Measurements from ENCODE around the gene CCDC170. TPM values are rescaled to one million over a fixed set of nuclear protein-coding genes. Genes with fewer than 3 reads are reported as not detected.
"Not testable (repeated sequence)": the region's sequence is repeated elsewhere in the genome, so short reads cannot be mapped to it uniquely, and the experiment has no call there.

Gene CCDC170
- total and polyA plus RNA-seq, 9 of the 15 experiments (the other 6 are each of a cell fraction or from before 2014, with no cell fraction given): 0.01 to 0.18 (median 0.05) TPM; not detected in 6

DNA sequence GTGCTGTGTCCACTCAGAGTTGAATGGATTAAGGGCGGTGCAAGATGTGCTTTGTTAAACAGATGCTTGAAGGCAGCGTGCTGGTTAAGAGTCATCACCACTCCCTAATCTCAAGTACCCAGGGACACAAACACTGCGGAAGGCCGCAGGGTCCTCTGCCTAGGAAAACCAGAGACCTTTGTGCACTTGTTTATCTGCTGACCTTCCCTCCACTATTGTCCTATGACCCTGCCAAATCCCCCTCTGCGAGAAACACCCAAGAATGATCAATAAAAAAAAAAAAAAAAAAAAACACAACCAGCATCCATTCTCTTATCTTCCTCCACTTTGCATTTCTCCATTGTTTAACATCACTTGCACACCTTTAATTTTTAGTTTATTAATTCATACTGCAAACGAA lies 42.9 kb upstream of the CCDC170 start:
- POLR2A ChIA-PET: interaction anchor here (1.0 to 2.0 kb wide), 5 partner anchors 9 to 61 kb away, joined by 4 to 18 read pairs (median 6); no protein-coding TSS in a partner anchor
- Histone ChIP-seq H3K27ac (ENCODE audit: extremely low read depth, low read depth, low read length) (peak overlapping the region; percentile 78), H3K9ac (ENCODE audit: insufficient read depth in 1 of 2, low read depth in 2 of 2, low read length in 2 of 2) (peak overlapping the region in 1 of 2 experiments; percentile 93; a peak in 2 of 4 replicates), H3K4me3 (peak overlapping the region; percentile 75), H2AFZ (ENCODE audit: low read depth, low read length) (peak overlapping the region; percentile 95), H3K4me2 (ENCODE audit: insufficient read depth, low read length) (peak overlapping the region; percentile 91), H3K79me2 (ENCODE audit: control insufficient read depth, insufficient read depth, low read length) (peaks cover 62% of the 10 kb centered on the region), H3K36me3 (ENCODE audit: control insufficient read depth, insufficient read depth, low read length) (peaks cover 15% of the 10 kb centered on the region)
- intact Hi-C loops (cut with micrococcal nuclease): loop anchor here (5.0 kb wide), 1 partner anchor 1531 kb away; the partner anchor contains the start of gene FBXO5
- BruUV-seq (replicated peaks); in situ Hi-C loops (cut with MboI); H3K4me1 ChIP-seq (replicated peaks in 1 of 2; ENCODE audit: control insufficient read depth in 2 of 2, insufficient read depth in 2 of 2, low read length in 2 of 2); DNase-seq (ENCODE audit: extremely low read depth in 1 of 4, low spot score in 3 of 4); FAIRE-seq; H4K20me1 ChIP-seq (replicated peaks; ENCODE audit: control insufficient read depth, insufficient read depth, low read length); H3K9me1 ChIP-seq (ENCODE audit: control insufficient read depth, insufficient read depth, low read length); H3K9me3 ChIP-seq (replicated peaks; ENCODE audit: control insufficient read depth, insufficient read depth, low read depth, low read length); ATAC-seq; CTCF ChIA-PET (ENCODE audit: low intra/inter-chr PET ratio); H3K27me3 ChIP-seq (ENCODE audit: control insufficient read depth in 2 of 2, insufficient read depth in 2 of 2, low read length in 2 of 2); TF ChIP-seq ZBTB40 (CRISPR knock-in tag; IDR thresholded peaks at IDR 0.05): not testable (repeated sequence)
- TF ChIP-seq CBFA2T3 (IDR thresholded peaks at IDR 0.05) (peak; percentile 53), MNT (conservative IDR thresholded peaks at IDR 0.05) (0 out of 4 replicates have a peak, but pooled peaks of 1 of the 2 experiments have one; percentile 33), DPF2 (IDR thresholded peaks at IDR 0.05) (peak; percentile 35; the same call in 1 of the 2 replicates), MLLT1 (IDR thresholded peaks at IDR 0.05) (0 out of 4 replicates have a peak, but pooled peaks of 1 of the 2 experiments have one; percentile 17), ZBTB40 (IDR thresholded peaks at IDR 0.05) (peak; percentile 55), CBFA2T2 (conservative IDR thresholded peaks at IDR 0.05) (peak; percentile 23), LARP7 (IDR thresholded peaks at IDR 0.05) (0 out of 2 replicates have a peak, but pooled peaks have one; percentile 17), TAL1 (IDR thresholded peaks at IDR 0.05) (0 out of 2 replicates have a peak, but pooled peaks have one; percentile 9)
- WGBS (ENCODE audit: insufficient coverage, low coverage, missing lambda C conversion rate): 2% methylated on average over 4 of the region's 6 CpGs
